HG02678 (cell line): ENCODE results near the gene FGF14.

Experiments used
- ATAC-seq: cut with Tn5 transposase; IDR thresholded peaks from one replicate; pipeline ENCODE4 v1.9.1; 2021; ENCODE audit warnings: mild to moderate bottlenecking, moderate library complexity; ENCODE audit not compliant: unreplicated experiment

FGF14 gene

DNA sequence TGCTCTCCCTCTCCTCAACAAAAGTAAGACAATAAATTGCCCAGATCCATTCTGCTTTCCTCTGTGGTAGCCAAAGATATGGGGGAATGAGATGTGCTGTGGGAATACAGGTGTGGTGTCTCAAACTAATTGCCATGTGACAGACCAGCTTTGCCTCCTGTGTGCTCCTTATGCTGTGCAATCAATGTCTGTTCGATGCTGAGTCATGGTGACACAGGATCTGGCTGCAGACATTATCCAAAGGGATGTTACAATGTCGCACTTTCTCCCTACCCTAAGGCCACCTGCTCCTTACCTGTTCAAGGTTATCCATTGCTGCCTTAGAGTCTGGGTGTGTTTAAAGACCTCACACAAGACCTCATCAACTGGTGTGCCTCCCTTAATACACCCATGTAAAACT lies 32.5 kb downstream of the FGF14 start:
- ATAC-seq = no peak

DNA sequence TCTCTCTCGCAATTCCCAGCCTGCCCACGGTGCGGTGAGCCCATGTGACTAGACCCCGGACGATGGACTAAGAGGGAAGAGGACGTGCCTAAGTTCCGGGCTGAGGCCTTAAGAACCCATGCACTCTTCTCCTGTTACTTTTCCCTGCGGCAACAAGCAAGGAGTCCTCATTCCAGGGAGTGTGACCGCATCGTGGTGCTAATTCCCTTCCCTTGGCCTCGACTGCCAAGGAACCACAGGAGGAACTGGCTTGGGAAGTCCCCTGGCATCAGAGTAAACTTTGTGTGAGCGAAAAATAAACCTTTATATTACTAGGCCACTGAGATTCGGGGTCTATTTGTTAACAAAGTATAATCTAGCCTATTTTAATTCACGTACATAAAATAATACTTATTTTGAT lies 34.0 kb downstream of the FGF14 start:
- no peak for ATAC-seq

DNA sequence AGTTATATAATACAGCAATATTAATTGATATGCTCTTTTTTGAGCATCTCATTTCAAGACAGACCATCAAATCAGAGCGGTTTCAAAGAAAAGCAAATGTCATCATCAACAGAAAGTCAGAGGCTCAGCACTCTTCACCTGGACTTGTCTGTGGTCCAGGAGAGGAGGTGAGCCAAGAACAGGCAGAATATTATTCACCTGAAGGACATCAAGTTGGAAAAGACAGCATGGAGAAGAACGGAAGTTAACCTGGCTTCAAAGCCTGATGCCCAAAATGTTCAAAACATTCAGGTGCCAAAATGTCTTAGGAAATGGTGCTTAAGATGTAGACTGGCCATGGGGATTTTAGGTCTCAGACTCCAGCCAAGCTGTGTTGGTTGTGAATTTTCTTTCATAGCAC lies 40.7 kb downstream of the FGF14 start:
- ATAC-seq = no peak

DNA sequence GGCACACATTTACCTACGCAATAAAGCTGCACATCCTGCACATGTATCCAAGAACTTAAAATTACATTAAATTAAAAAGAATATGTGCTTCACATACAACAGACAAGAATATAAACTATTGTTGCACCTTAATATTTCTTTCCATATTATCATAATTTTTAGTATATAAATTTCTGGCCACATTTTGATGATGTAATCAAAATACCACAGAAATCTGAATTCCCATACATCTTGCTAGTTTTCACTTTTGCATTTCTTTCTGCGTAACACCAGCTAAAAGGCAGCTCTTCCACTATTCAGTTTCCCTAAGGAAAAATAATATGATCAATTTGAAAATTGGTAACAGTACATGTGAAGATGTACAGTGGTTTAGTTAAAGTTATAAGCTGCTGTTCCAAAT lies 42.6 kb downstream of the FGF14 start:
- no peak for ATAC-seq

DNA sequence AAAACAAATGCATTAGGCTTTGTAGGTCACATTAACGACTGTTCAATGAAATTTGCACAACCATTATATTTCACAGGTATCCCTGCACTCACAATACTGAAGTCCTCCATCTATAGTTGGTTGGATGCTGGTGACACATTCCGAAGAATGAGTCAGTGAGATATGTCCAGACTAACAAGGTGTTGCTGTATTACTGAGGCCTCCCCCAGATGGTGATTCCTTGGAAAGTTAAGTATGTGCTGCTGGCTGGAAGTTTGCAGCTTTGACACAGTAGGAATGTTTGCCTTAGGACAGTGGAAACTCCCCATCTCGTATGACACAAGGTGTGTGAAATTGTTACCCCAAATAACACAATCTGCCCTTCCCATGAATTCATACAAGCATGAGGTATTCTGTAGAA lies 46.6 kb downstream of the FGF14 start:
- ATAC-seq = no peak

DNA sequence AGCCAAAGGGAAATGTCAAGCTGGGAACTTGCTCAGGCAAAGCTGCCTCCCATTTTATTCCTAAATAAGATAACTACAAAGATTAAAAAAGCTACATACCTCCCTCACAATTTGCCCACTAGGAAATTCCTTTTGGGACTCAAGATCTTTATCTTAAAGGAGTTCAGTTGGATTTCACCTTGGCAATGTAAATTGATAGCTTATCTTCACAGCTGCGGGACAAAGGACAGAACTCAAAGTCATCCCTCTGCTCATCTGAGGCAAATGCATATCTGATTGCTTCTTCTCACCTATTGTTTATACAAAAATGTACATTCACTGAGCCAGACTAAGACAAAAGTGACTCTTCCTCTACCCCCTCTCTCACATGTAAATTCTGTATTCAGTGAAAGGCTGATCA lies 47.8 kb downstream of the FGF14 start:
- no peak for ATAC-seq

DNA sequence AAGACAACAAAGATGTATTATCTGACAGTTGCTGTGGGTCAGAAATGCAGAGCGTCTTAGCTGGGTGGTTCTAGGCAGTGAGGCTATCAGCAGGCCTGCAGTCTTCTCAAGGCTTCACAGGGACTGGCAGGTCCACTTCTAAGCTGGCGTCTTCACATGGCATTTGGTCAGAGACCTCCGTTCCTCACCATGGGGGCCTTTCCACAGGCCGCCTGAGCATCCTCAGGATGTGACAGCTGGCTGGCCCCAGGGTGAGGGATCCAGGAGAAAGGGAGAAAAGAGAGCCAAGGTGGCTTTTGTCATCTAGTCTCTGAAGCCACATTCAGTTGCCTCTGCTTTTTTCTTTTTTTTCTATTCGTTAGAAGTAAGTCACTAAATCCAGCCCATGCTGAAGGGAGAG lies 50.3 kb downstream of the FGF14 start:
- ATAC-seq = no peak

DNA sequence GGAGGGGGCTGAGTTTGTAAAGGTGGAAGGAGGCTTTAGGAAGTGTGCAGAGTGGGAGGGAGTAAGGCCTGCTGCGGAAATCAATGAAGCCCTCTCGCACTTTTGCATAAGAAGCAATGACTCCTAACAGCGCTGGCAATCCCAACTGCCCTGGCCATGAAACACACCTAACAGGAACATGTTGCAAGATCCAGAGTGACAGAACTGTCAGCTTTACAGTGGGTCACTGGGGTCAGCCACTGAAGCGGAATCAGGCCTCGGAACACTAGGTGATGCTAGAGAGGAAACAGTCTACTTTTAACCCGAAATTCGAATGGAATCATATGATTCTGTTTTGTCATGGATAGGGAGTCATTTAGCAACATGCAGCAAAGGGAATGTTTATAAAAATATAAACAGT lies 54.4 kb downstream of the FGF14 start:
- ATAC-seq = no peak

DNA sequence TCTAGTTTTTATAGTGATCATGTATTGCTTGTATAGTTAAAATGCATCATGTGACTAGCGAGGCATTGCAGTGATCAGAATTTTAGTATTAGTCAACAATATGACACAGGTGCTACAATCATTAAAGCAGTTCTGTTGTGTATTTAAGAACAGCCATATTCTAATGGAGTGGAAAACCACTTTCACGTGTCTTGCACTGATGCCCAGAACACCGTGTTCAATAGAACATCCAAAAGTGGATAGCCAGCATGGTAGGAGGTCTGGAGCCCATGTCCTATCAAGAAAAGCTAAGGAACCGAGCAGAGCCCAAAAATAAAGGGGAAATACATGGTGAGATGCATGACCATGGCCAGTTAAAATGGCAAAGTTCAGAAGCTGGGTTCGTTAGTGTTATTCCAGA lies 55.1 kb downstream of the FGF14 start:
- ATAC-seq = no peak

DNA sequence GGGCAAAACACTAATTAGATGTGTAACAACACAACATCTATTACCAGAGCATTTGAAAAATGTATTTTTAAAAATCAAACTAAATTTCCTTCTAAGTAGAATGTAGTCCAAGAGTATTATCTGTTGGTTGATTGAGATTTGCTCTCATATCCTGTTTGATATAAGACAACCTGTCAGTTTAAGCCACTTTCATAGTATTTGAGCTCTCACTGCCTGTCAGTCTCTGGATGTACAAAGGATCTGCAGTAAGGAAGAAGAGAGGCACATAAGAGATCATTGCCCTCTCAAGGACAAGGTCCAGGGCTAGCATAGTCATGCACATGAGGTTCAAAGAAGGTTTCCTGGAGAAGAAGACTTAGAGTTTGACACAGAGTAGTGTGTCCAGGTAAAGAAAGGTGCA lies 57.4 kb downstream of the FGF14 start:
- ATAC-seq = no peak

DNA sequence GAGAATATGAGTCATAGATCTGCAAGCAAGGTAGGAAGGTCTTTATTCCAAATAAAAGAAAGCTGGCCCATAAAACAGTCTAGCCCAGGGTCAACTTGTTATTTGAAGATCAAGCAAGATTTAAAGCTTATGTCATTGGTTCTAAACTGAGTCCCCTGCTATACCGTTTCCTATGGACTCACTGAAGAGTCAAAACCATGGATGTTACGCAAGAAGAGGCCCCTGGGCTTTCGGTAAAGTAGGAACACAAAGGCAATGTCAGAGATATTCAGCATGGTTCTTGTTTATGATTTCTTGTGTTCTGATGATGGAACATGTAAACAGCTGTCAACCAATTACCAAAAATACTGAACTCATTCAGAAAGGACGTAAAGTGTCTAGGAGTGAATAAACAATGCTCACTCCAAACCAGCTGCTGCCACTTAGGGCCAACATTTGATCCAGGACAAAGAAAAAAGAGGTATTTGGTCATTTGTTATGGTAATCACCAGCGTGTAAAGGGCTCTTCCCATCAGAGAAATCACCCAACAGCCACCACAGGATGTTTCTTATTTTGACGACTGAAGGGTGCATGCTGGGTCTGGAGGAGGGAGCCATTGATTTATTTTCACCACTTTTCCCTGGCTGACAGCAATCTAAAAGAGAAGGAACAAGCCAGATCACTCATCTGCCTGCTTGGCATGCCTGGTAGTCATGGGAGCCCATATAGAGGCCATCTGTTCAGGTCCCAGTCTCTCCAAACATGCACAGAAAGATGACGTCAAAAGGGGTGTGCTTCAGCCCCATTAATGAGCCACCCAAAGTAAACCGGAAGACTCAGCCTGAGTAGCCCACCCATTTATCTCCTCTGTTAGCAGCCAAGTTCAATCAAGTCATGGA lies 68.3 kb downstream of the FGF14 start:
- ATAC-seq = no peak

DNA sequence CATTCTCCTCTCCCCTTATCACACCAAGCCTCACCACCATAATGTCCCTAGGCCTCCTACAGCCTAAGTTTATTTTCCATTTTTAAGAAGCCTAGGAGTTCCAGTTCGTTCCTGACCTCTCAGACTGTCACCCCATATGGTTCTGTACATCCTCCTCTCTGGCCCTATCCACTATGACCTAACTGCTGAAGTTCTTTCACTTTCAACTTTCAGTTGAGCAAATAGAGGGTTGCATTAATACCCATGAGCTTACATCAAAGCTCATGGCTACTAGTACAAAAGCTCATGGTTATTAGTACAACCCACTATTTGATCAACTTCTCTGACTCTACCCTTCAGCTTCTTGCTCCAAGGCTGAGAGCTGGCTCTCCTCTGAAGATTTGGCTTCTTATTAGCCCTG lies 72.9 kb downstream of the FGF14 start:
- ATAC-seq = peak; percentile 71

DNA sequence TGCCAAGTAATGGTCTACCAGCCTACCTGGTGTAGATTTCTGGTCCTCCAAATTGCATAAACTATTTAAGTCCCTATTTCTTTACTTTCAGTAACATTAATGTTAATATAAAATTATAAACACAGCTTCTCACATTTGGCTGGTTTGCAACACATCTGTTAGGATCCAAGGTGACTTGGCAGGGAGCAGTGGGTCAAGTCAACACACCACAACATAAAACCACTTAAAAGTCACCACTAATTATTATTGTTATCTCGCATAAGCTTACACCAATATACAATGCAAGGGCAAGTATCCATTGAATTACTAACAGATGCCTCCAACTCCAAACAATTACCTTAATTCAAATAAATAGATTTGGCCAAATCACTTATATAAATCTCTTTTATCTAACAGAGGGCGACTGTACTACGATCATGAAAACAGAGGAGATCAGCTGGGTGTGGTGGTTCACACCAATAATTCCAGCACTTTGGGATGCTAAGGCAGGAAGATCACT lies 74.7 kb downstream of the FGF14 start:
- no peak for ATAC-seq

DNA sequence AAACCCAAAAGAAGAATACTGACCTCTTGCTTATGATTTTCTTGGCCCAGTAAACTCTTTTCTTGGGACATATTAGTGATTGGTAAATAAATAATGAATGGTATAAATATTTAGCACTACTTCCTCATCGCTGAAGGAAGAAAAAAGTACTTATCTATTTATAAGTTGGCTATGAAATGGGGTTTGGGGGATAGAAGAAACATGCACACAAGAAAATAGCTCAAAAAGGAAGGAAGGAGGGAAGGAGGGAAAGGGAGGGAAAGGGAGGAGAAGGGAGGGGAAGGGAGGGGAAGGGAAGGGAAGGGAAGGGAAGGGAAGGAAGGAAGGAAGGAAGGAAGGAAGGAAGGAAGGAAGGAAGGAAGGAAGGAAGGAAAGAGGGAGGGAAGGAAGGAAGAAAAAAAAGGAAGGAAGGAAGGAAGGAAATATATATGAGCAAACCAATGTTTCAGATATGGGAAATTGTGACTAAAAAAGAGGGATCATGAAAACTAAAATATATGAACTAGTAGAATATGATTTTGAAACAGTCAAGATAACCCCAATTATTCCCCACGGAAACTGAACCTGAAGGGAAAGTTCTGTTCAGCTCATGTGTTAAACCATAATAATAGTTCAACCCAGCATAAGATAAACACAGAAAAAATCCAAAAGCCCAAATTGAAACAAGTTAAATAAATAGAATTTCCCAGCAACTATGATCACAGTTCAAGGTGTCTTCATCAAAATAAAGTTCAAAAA lies 75.3 kb downstream of the FGF14 start:
- no peak for ATAC-seq

DNA sequence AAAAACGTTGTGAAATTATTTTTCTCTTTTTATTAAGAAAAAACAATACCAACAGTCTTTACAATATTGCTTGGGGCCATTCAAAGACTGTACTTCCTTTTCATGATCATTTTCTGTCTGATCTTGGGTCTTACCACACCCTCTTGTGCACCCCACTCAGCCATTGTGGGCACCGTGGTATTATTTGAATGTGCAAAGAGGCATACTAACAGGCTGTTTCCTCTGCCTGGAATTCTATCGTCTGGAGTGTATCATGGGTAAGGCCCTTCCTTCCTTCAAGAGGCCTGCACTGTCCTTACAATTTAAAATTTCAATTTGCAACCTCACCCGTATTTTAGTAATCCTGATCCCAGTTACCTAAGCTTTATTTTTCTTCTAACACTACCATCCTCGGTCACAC lies 76.5 kb downstream of the FGF14 start:
- ATAC-seq = no peak

DNA sequence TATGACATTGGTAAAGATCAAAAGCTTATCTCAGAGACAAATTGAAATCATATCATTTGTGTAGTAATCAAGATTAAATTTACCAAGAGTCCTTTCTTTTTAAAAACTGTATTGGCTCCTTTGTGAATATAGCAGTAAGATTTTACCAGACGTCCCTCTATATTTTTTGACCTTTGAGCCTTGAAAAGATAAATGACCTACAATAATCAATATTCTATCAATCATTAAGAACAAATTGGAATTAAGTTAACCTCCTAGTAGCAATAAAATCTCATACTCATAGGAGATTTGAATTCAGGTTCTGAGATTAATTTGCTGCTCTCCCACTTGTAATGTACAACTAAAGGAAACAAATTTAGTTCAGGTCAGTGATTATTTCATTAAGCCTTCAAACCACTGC lies 78.3 kb downstream of the FGF14 start:
- no peak for ATAC-seq

DNA sequence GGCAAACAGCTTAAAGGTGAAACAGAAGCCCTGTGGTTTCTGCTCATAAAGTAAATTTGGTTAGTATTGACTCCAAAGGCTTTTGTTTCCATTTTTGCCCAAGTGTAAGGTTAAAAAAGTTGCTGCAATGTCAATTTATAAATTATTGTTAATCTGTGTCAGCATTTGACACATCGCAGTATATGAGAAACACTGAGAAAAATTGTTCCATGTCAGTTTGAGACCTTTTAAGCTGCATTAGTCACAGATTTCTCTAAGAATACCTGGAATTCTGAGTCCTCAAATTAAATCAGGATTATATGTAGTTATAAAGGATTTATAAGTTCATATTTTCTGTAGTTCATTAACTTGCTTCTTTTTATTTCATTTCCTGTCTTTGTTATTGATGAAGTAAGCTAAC lies 78.8 kb downstream of the FGF14 start:
- ATAC-seq = no peak

DNA sequence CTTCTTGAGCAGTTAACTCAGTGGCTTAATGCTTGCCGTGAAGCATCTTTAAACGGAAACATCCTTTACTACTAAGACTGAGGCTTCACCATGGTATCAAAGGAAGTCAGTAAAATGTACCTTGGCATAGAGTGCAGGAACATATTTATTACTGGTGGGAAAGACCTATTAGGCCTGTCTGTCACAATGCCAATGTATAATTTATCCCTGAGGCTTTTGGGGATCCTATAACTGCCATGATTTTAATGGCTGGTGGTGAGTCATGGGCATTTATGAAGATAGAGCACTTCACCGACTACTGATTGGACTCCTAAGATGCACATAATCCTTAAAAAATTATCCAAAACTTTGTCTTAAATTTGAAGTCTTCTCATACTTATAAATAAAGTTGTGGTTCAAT lies 79.6 kb downstream of the FGF14 start:
- no peak for ATAC-seq

DNA sequence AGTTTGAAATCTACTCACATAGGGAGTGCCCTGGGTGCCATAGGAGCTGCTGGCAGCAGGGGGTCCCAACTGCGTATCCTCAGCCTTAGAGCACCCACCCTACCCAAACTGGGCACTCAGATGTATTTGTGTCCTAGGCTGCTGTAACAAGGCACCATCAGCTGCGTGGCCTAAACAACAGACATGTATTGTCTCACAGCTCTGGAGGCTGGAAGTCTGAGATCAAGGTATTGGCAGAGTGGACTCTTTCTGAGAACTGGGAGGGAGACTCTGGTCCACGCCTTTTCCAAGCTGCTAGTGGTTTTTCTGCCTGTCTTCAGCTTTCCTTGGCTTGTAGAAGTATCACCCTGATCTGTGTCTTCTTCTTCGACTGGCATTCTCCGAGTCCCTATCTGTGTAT lies 83.6 kb downstream of the FGF14 start:
- ATAC-seq = no peak

DNA sequence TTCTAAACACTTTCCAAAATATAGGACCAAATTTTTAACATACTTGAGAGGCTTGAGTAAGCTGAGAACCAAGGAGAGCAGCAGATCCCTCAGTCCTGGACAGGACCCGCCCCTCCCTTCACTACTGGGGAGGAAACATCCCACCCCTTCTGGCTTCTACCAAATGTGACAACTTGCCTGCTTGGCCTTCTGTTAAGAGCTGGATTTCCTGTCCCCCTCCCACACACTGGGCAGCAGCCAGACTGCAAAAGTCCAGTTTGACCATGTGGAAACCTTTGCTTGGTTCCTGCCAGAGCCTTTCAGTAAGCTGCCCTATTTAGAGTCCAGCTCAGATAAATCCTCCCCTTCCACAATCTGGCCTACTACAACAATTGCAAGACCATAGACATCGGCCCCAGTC lies 84.3 kb downstream of the FGF14 start:
- no peak for ATAC-seq

DNA sequence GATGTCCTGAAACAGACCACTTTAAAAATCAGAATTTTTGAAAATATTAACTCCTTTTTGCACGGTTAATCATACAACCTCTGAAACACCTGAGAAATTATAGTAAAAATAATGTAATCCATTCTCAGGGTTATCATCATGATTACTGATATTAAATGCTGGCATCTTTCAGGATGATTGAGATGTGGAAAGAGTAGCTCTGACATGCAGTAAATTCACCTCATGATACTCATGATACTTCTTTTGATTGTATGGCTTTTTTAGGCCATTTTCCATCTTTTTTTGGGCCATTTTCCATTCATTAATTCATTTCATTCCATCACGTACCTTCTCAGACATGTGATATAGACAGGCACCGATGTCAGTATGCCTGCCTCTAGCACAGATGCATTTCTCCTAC lies 85.1 kb downstream of the FGF14 start:
- no peak for ATAC-seq

DNA sequence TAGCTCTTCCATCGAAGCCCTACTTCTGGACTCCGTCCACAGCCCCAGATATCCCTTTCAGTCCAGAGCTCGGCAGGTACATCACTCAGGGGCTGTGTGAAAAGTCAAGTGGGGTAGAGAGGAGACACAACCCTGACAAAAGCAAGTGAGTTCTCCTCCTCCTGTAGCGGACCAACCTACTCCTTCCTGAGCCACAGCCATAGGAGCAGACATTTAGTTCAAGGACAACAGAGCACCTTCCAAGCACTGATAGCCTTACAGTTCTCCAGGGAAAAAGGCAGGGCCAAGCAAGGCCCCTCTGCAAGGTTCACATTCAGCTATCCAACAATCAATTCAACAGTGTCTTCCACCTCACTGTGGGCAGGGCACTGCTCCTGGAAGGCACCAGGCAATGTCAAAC lies 89.0 kb downstream of the FGF14 start:
- no peak for ATAC-seq
